Heart left ventricle (tissue), 13 donors: ENCODE data around the gene GRAMD4.

ENCODE experiments used
- POLR2A ChIP-seq, 2 donors: fragments of 450-650 bp; IDR thresholded peaks; one replicate each; pipeline ENCODE4 v1.6.1; 2017; ENCODE audit warnings: antibody characterized with exemption in 2 of 2, mild to moderate bottlenecking in 2 of 2, moderate library complexity in 2 of 2
- TF ChIP-seq, protein P1 (sequence below), 12 donors: fragments of 200-600 bp; sonication (generic) in 4 of 12; IDR thresholded peaks; one replicate each; pipeline versions ENCODE4 v1.5.0 to v1.8.0; 2018 to 2022; ENCODE audit warnings: antibody characterized with exemption in 12 of 12, mild to moderate bottlenecking in 5 of 12
- donor health status: ischemic (EF 13 %, LVEDD 7.1; RV severe dilation, severe dysfunction).
- donor health status: DM: no; HTN: yes; CAD: no.
- donor health status: DM: no; HTN: no; CAD: no.
- donor health status: ischemic (EF 25% LVEDD 6.9; RV normal size, moderate dysfunction).
- donor health status: ischemic (EF 25% LVEDD 5.7; RV mildly dilated, moderate dysfunction).
- donor health status: ischemic (EF 35%, LVEDD 5.7; RV mildly dilated, moderate dysfunction).
- donor health status: nonischemic (EF 11% LVEDD 7.7; RV severe dilation, severe dysfunction).
- donor health status: DM: yes; HTN: yes; CAD: no.
- donor health status: PGD.
- donor health status: ischemic (EF 29% LVEDD 5.4; RV normal size, mild dysfunction).
- donor health status: nonischemic (EF 23%, LVEDD 6.1; RV moderate dilation, normal function).

DNA sequence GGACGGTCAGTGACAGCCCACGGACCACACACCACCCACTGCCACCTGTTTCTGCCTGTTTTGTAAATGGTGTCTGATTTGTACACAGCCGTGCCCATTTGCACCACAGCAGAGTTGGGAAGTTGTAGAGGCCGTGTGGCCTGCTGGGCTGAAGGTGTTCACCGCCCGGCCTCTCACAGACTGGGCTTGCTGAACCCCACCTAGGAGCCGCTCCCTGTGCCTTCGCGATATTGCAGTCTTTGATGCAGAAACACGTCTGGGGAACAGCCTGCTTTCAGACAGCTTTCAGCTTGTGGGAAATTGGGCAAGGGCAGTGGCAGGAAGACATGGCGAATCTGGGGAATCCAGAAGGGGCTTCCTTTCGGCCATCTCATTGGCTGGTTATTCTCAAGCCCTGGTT, 9.8 kb upstream of the GRAMD4 start:
- TF ChIP-seq, protein P1, sequence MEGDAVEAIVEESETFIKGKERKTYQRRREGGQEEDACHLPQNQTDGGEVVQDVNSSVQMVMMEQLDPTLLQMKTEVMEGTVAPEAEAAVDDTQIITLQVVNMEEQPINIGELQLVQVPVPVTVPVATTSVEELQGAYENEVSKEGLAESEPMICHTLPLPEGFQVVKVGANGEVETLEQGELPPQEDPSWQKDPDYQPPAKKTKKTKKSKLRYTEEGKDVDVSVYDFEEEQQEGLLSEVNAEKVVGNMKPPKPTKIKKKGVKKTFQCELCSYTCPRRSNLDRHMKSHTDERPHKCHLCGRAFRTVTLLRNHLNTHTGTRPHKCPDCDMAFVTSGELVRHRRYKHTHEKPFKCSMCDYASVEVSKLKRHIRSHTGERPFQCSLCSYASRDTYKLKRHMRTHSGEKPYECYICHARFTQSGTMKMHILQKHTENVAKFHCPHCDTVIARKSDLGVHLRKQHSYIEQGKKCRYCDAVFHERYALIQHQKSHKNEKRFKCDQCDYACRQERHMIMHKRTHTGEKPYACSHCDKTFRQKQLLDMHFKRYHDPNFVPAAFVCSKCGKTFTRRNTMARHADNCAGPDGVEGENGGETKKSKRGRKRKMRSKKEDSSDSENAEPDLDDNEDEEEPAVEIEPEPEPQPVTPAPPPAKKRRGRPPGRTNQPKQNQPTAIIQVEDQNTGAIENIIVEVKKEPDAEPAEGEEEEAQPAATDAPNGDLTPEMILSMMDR (IDR thresholded peaks at IDR 0.05): no peak
- TF ChIP-seq POLR2A (IDR thresholded peaks at IDR 0.05): no peak
